AG04450 (cell line): ENCODE measurements around the gene CTAGE9. TPM values are rescaled to one million over a fixed set of nuclear protein-coding genes. Genes with fewer than 3 reads are reported as not detected.

ENCODE experiments used
- CTCF ChIA-PET: fragments of 300-600, 350-600 bp; formaldehyde crosslinking; extraction: SDS; loops from one replicate; lab custom pipeline; 2022; ENCODE audit warnings: antibody characterized with exemption, inconsistent platforms; lab: Charles Lee
- POLR2A ChIA-PET: fragments of 350-600 bp; formaldehyde crosslinking; extraction: SDS; loops from one replicate; lab custom pipeline; 2021; ENCODE audit warnings: antibody characterized with exemption, inconsistent platforms; lab: Yijun Ruan, JAX
- DNase-seq: peaks from one replicate; pipeline ENCODE4 v3.0.0-alpha.2; 2011; ENCODE audit warnings: low read depth, low spot score
- H3K27ac ChIP-seq: one replicate; pipeline ENCODE4 v1.5.1; 2012; ENCODE audit warnings: low read depth, low read length, control low read depth
- H3K27me3 ChIP-seq: one replicate; pipeline ENCODE4 v1.6.0; 2012; ENCODE audit warnings: low read length; ENCODE audit not compliant: control insufficient read depth, insufficient read depth
- H3K4me3 ChIP-seq: 2 replicates; pipeline ENCODE4 v1.5.1; 2011; ENCODE audit warnings: mild to moderate bottlenecking, low read depth, low read length, control low read depth
- H3K9me3 ChIP-seq: 2 replicates; pipeline ENCODE4 v1.5.1; 2012; ENCODE audit warnings: low read length; ENCODE audit not compliant: control insufficient read depth, insufficient read depth
- CTCF ChIP-seq: IDR thresholded peaks from 2 replicates; pipeline ENCODE4 v1.5.1; 2011; ENCODE audit warnings: low read depth, low read length, control low read depth, inconsistent platforms
- polyA plus RNA-seq: library from polyadenylated mRNA; depleted of rRNA; stranded (reverse); fragments of >200 nt; gene quantifications from 2 replicates; pipeline ENCODE4 v1.2.3, GENCODE V29; 2011

Gene CTAGE9
- polyA plus RNA-seq, 1 experiment: not detected

GRCh38 chr6:131688286-131688685, 22.5 kb downstream of the CTAGE9 start:
- ChIA-PET POLR2A (no interaction called here), CTCF (no interaction called here)
- Histone ChIP-seq H3K4me3 (no peak overlapping the region), H3K27me3 (no peaks in the 10 kb centered on the region), H3K9me3 (no peaks in the 10 kb centered on the region), H3K27ac (no peak overlapping the region)
- no peak for DNase-seq
- TF ChIP-seq CTCF: no peak

GRCh38 chr6:131687022-131687421, 23.8 kb downstream of the CTAGE9 start:
- no peak for DNase-seq
- POLR2A ChIA-PET: no interaction called here
- CTCF ChIA-PET: interaction anchor here (1.4 to 2.6 kb wide), 2 partner anchors 8 to 223 kb away, joined by 5 to 24 read pairs; no protein-coding TSS in a partner anchor

GRCh38 chr6:131685266-131685780, 25.5 kb downstream of the CTAGE9 start:
- Histone ChIP-seq H3K9me3 (no peaks in the 10 kb centered on the region), H3K27me3 (peaks cover 3% of the 10 kb centered on the region), H3K27ac (no peak overlapping the region), H3K4me3 (no peak overlapping the region)
- DNase-seq: no peak
- ChIA-PET POLR2A (no interaction called here), CTCF (interaction anchor here (0.7 to 2.6 kb wide), 3 partner anchors 10 to 595 kb away, joined by 3 to 24 read pairs (median 3); no protein-coding TSS in a partner anchor)
- no peak for TF ChIP-seq CTCF

More at GRCh38 chr6:131687022-131687421, 23.8 kb downstream of the CTAGE9 start:
- Histone ChIP-seq H3K27me3 (no peaks in the 10 kb centered on the region), H3K27ac (no peak overlapping the region), H3K9me3 (no peaks in the 10 kb centered on the region), H3K4me3 (no peak overlapping the region)
- TF ChIP-seq CTCF: no peak

GRCh38 chr6:131683479-131683878, 27.3 kb downstream of the CTAGE9 start:
- CTCF ChIA-PET: interaction anchor here (1.5 kb wide), 1 partner anchor 12 kb away, joined by 5 read pairs; no protein-coding TSS in a partner anchor
- H3K27me3 ChIP-seq: peaks cover 6% of the 10 kb centered on the region
- no peak for TF ChIP-seq CTCF
- H3K27ac ChIP-seq: no peak overlapping the region
- POLR2A ChIA-PET: no interaction called here
- no peak overlapping the region for H3K4me3 ChIP-seq
- DNase-seq: no peak
- no peaks in the 10 kb centered on the region for H3K9me3 ChIP-seq

- Histone ChIP-seq H3K9me3 (no peaks in the 10 kb centered on the region), H3K27me3 (peaks cover 6% of the 10 kb centered on the region), H3K27ac (no peak overlapping the region), H3K4me3 (no peak overlapping the region)
- no peak for DNase-seq
- TF ChIP-seq CTCF: no peak
- ChIA-PET POLR2A (no interaction called here), CTCF (no interaction called here)
Measured at GRCh38 chr6:131682442-131682841, 28.4 kb downstream of the CTAGE9 start.
